ENCODE results near the gene TMEM106C.

TMEM106C gene

GRCh38 chr12:47941871-47942613 is 21.4 kb upstream of the TMEM106C start:
- no peak overlapping the region for H3K4me3 ChIP-seq (ENCODE audit: low read length)
- no peak for DNase-seq (ENCODE audit: low read depth)
- TF ChIP-seq CTCF (IDR thresholded peaks at IDR 0.05; ENCODE audit: insufficient read depth, low read depth, low read length, missing control alignments) = peak; percentile 21

GRCh38 chr12:47942614-47943225 is 20.7 kb upstream of the TMEM106C start:
- no peak for TF ChIP-seq CTCF (IDR thresholded peaks at IDR 0.05; ENCODE audit: insufficient read depth, low read depth, low read length, missing control alignments)
- DNase-seq (ENCODE audit: low read depth) = no peak
- H3K4me3 ChIP-seq (ENCODE audit: low read length) = no peak overlapping the region

GRCh38 chr12:47943623-47944340 is 19.6 kb upstream of the TMEM106C start:
- no peak for DNase-seq (ENCODE audit: low read depth)
- H3K4me3 ChIP-seq (ENCODE audit: low read length) = no peak overlapping the region
- TF ChIP-seq CTCF (IDR thresholded peaks at IDR 0.05; ENCODE audit: insufficient read depth, low read depth, low read length, missing control alignments) = no peak

GRCh38 chr12:47944685-47945340 is 18.6 kb upstream of the TMEM106C start:
- no peak for TF ChIP-seq CTCF (IDR thresholded peaks at IDR 0.05; ENCODE audit: insufficient read depth, low read depth, low read length, missing control alignments)
- DNase-seq (ENCODE audit: low read depth) = no peak

GRCh38 chr12:47945341-47945728 is 18.1 kb upstream of the TMEM106C start:
- TF ChIP-seq CTCF (IDR thresholded peaks at IDR 0.05; ENCODE audit: insufficient read depth, low read depth, low read length, missing control alignments) = no peak
- H3K4me3 ChIP-seq (ENCODE audit: low read length) = no peak overlapping the region
- peak; percentile 67 for DNase-seq (ENCODE audit: low read depth)

More at GRCh38 chr12:47944685-47945340, 18.6 kb upstream of the TMEM106C start:
- H3K4me3 ChIP-seq (ENCODE audit: low read length) = no peak overlapping the region

GRCh38 chr12:47946413-47947323 is 16.7 kb upstream of the TMEM106C start:
- no peak overlapping the region for H3K4me3 ChIP-seq (ENCODE audit: low read length)
- TF ChIP-seq CTCF (IDR thresholded peaks at IDR 0.05; ENCODE audit: insufficient read depth, low read depth, low read length, missing control alignments) = no peak
- DNase-seq (ENCODE audit: low read depth) = no peak
